ENCODE data around the gene LRRC41. TPM values are rescaled to one million over a fixed set of nuclear protein-coding genes. Genes with fewer than 3 reads are reported as not detected.
"Not testable (repeated sequence)": the region's sequence is repeated elsewhere in the genome, so short reads cannot be mapped to it uniquely, and the experiment has no call there.

LRRC41 gene
- total RNA-seq, 2 experiments from 2014 or later: 23.0 to 24.3 TPM

GRCh38 chr1:46329807-46330206 is 26.4 kb upstream of the LRRC41 start:
- intact Hi-C loops (cut with DNase I, micrococcal nuclease); H3K27ac ChIP-seq (ENCODE audit: low read depth in 1 of 2, low read length in 2 of 2): not testable (repeated sequence)

GRCh38 chr1:46328182-46328581 is 24.8 kb upstream of the LRRC41 start:
- H3K4me1 Mint-ChIP-seq (ENCODE audit: low read depth); H3K27ac ChIP-seq (ENCODE audit: low read depth in 1 of 2, low read length in 2 of 2); H3K4me3 Mint-ChIP-seq; H3K9me3 Mint-ChIP-seq; H3K9me3 ChIP-seq (ENCODE audit: control insufficient read depth in 1 of 2, insufficient read depth in 1 of 2, low read length in 2 of 2); ATAC-seq (ENCODE audit: poor library complexity); H3K36me3 Mint-ChIP-seq (ENCODE audit: low read depth); intact Hi-C loops (cut with DNase I, micrococcal nuclease); H3K36me3 ChIP-seq (ENCODE audit: insufficient read depth, low read length); H3K27ac Mint-ChIP-seq; POLR2A ChIA-PET; H3K4me3 ChIP-seq (ENCODE audit: low read length); H3K4me1 ChIP-seq (ENCODE audit: insufficient read depth, low read length); H3K27me3 Mint-ChIP-seq; H3K27me3 ChIP-seq (ENCODE audit: control insufficient read depth in 1 of 2, insufficient read depth in 2 of 2, low read length in 2 of 2); DNase-seq: not testable (repeated sequence)
- CTCF ChIA-PET: interaction anchor here (1.9 kb wide), 1 partner anchor 20 kb away, joined by 5 read pairs; no protein-coding TSS in a partner anchor

More at GRCh38 chr1:46329807-46330206, 26.4 kb upstream of the LRRC41 start:
- H3K36me3 ChIP-seq (ENCODE audit: insufficient read depth, low read length); H3K36me3 Mint-ChIP-seq (ENCODE audit: low read depth); H3K4me3 Mint-ChIP-seq; DNase-seq; H3K4me3 ChIP-seq (ENCODE audit: low read length); H3K9me3 ChIP-seq (ENCODE audit: control insufficient read depth in 1 of 2, insufficient read depth in 1 of 2, low read length in 2 of 2); H3K4me1 ChIP-seq (ENCODE audit: insufficient read depth, low read length); ATAC-seq (ENCODE audit: poor library complexity); H3K27me3 ChIP-seq (ENCODE audit: control insufficient read depth in 1 of 2, insufficient read depth in 2 of 2, low read length in 2 of 2); H3K27ac Mint-ChIP-seq; POLR2A ChIA-PET; H3K27me3 Mint-ChIP-seq; H3K9me3 Mint-ChIP-seq; H3K4me1 Mint-ChIP-seq (ENCODE audit: low read depth): not testable (repeated sequence)
- CTCF ChIA-PET: interaction anchor here (1.3 kb wide), 1 partner anchor 18 kb away, joined by 3 read pairs; no protein-coding TSS in a partner anchor

DNA sequence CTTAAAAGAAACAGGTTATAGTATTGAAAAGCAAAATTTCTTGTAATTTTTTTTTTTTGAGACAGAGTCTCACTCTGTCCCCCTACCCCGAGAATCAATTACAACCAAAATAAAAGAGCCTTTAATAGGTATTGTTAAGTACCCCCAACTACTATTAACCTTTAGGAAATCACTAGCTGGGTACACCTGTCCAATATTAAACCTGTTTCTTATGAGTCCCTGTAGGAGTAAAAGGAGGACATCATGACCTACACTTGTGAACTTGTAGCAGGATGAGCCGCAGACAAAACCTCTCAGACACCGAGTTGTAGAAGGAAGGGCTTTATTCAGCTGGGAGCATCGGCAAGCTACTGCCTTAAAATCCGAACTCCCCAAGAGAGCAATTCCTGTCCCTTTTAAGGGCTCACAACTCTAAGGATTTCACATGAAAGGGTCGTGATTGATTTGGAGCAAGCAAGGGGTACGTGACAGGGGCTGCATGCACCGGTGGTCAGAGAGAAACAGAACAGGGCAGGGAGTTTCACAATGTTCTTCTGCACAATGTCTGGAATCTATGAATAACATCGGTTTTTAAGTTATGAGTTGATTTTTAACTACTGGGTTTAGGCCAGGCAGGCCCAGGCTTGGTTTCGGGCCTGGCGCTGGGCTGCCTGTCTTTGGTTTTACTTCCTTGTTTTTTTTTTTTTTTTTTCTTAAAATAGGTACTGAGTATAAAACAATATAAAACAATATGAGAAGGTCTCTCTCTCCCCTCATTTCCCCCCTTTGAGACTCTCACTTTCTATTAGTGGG is 22.1 kb upstream of the LRRC41 start:
- H3K27ac Mint-ChIP-seq; H3K4me3 Mint-ChIP-seq; H3K9me3 ChIP-seq (ENCODE audit: control insufficient read depth in 1 of 2, insufficient read depth in 1 of 2, low read length in 2 of 2); intact Hi-C loops (cut with DNase I, micrococcal nuclease); H3K4me1 ChIP-seq (ENCODE audit: insufficient read depth, low read length); H3K36me3 ChIP-seq (ENCODE audit: insufficient read depth, low read length); H3K36me3 Mint-ChIP-seq (ENCODE audit: low read depth); H3K4me1 Mint-ChIP-seq (ENCODE audit: low read depth); DNase-seq; H3K4me3 ChIP-seq (ENCODE audit: low read length); H3K9me3 Mint-ChIP-seq; ATAC-seq (ENCODE audit: poor library complexity); POLR2A ChIA-PET; CTCF ChIA-PET; H3K27me3 ChIP-seq (ENCODE audit: control insufficient read depth in 1 of 2, insufficient read depth in 2 of 2, low read length in 2 of 2); H3K27me3 Mint-ChIP-seq; H3K27ac ChIP-seq (ENCODE audit: low read depth in 1 of 2, low read length in 2 of 2): not testable (repeated sequence)

GRCh38 chr1:46322191-46322590 is 18.8 kb upstream of the LRRC41 start:
- CTCF ChIA-PET; DNase-seq; intact Hi-C loops (cut with DNase I, micrococcal nuclease); H3K36me3 Mint-ChIP-seq (ENCODE audit: low read depth); H3K9me3 ChIP-seq (ENCODE audit: control insufficient read depth in 1 of 2, insufficient read depth in 1 of 2, low read length in 2 of 2); H3K27ac Mint-ChIP-seq; H3K4me3 Mint-ChIP-seq; H3K27me3 Mint-ChIP-seq; H3K27me3 ChIP-seq (ENCODE audit: control insufficient read depth in 1 of 2, insufficient read depth in 2 of 2, low read length in 2 of 2); H3K4me3 ChIP-seq (ENCODE audit: low read length); H3K4me1 Mint-ChIP-seq (ENCODE audit: low read depth); H3K9me3 Mint-ChIP-seq; POLR2A ChIA-PET; H3K27ac ChIP-seq (ENCODE audit: low read depth in 1 of 2, low read length in 2 of 2); H3K36me3 ChIP-seq (ENCODE audit: insufficient read depth, low read length); ATAC-seq (ENCODE audit: poor library complexity); H3K4me1 ChIP-seq (ENCODE audit: insufficient read depth, low read length): not testable (repeated sequence)

GRCh38 chr1:46319960-46320914 is 16.8 kb upstream of the LRRC41 start:
- intact Hi-C loops (cut with DNase I, micrococcal nuclease); H3K9me3 ChIP-seq (ENCODE audit: control insufficient read depth in 1 of 2, insufficient read depth in 1 of 2, low read length in 2 of 2); H3K4me3 Mint-ChIP-seq; POLR2A ChIA-PET; ATAC-seq (ENCODE audit: poor library complexity); CTCF ChIA-PET; H3K27ac ChIP-seq (ENCODE audit: low read depth in 1 of 2, low read length in 2 of 2); H3K4me1 ChIP-seq (ENCODE audit: insufficient read depth, low read length); H3K27me3 Mint-ChIP-seq; H3K27ac Mint-ChIP-seq; H3K4me1 Mint-ChIP-seq (ENCODE audit: low read depth); H3K9me3 Mint-ChIP-seq; H3K27me3 ChIP-seq (ENCODE audit: control insufficient read depth in 1 of 2, insufficient read depth in 2 of 2, low read length in 2 of 2); H3K4me3 ChIP-seq (ENCODE audit: low read length); DNase-seq: not testable (repeated sequence)
- peaks cover 19% of the 10 kb centered on the region for H3K36me3 ChIP-seq (ENCODE audit: insufficient read depth, low read length)
- peaks cover 12% of the 10 kb centered on the region for H3K36me3 Mint-ChIP-seq (ENCODE audit: low read depth)

DNA sequence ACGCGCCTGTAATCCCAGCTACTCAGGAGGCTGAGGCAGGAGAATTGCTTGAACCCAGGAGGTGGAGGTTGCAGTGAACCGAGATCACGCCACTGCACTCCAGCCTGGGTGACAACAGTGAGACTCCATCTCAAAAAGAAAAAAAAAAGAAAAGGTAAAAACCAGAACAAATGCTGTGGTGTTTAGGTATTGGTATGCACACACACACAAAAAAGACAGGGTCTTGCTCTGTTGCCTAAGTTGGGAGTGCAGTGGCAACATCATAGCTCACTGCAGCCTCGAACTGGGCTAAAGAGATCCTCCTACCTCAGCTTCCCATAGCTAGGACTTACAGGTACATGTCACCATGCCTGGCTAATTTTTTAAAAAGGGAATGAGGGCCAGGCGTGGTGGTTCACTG is 15.9 kb upstream of the LRRC41 start:
- ATAC-seq (ENCODE audit: poor library complexity); H3K9me3 ChIP-seq (ENCODE audit: control insufficient read depth in 1 of 2, insufficient read depth in 1 of 2, low read length in 2 of 2); H3K27ac ChIP-seq (ENCODE audit: low read depth in 1 of 2, low read length in 2 of 2); CTCF ChIA-PET; POLR2A ChIA-PET; H3K4me3 Mint-ChIP-seq; H3K4me1 Mint-ChIP-seq (ENCODE audit: low read depth); H3K4me3 ChIP-seq (ENCODE audit: low read length); DNase-seq; H3K9me3 Mint-ChIP-seq; H3K27me3 Mint-ChIP-seq; H3K4me1 ChIP-seq (ENCODE audit: insufficient read depth, low read length); intact Hi-C loops (cut with DNase I, micrococcal nuclease); H3K27me3 ChIP-seq (ENCODE audit: control insufficient read depth in 1 of 2, insufficient read depth in 2 of 2, low read length in 2 of 2); H3K27ac Mint-ChIP-seq: not testable (repeated sequence)
- peaks cover 25% of the 10 kb centered on the region for H3K36me3 ChIP-seq (ENCODE audit: insufficient read depth, low read length)
- H3K36me3 Mint-ChIP-seq (ENCODE audit: low read depth): peaks cover 20% of the 10 kb centered on the region

All from CD4-positive, alpha-beta T cell (primary cell).